Mucosa of rectum (tissue), 2 donors: ENCODE data around the gene ADAMTS19.
A peak's percentile ranks its signal among the peaks of the same experiment; 100 is the strongest.

Experiments
- H3K27ac ChIP-seq, 2 donors: one replicate each; pipeline ENCODE4 v1.7.0; 2013; ENCODE audit warnings: inconsistent platforms in 2 of 2, low read depth in 2 of 2, low read length in 2 of 2
- H3K27me3 ChIP-seq, 2 donors: one replicate each; pipeline ENCODE4 v1.7.0; 2013; ENCODE audit warnings: low read length in 2 of 2; ENCODE audit not compliant: control insufficient read depth in 2 of 2, insufficient read depth in 2 of 2
- H3K36me3 ChIP-seq, 2 donors: one replicate each; pipeline ENCODE4 v1.7.0; 2013; ENCODE audit warnings: low read length in 2 of 2; ENCODE audit not compliant: control insufficient read depth in 2 of 2, insufficient read depth in 2 of 2
- H3K4me1 ChIP-seq, 2 donors: one replicate each; pipeline ENCODE4 v1.7.0; 2013; ENCODE audit warnings: low read length in 2 of 2, mild to moderate bottlenecking in 1 of 2; ENCODE audit not compliant: control insufficient read depth in 2 of 2, insufficient read depth in 2 of 2
- H3K4me3 ChIP-seq, 2 donors: one replicate each; pipeline ENCODE4 v1.7.0; 2013; ENCODE audit warnings: low read length in 2 of 2
- H3K9ac ChIP-seq, 2 donors: one replicate each; pipeline ENCODE4 v1.7.0; 2013; ENCODE audit warnings: low read length in 2 of 2, low read depth in 1 of 2, mild to moderate bottlenecking in 1 of 2
- H3K9me3 ChIP-seq, 2 donors: one replicate each; pipeline ENCODE4 v1.7.0; 2013; ENCODE audit warnings: low read length in 2 of 2; ENCODE audit not compliant: control insufficient read depth in 2 of 2
- donor health status: healthy.
- donor health status: Normal muscosa, but diverticular disease.

ADAMTS19 gene

GRCh38 chr5:129438322-129438721 lies 21.8 kb upstream of the ADAMTS19 start:
- H3K4me1 ChIP-seq = no peaks in the 10 kb centered on the region
- no peaks in the 10 kb centered on the region for H3K36me3 ChIP-seq
- H3K4me3 ChIP-seq = no peak overlapping the region
- H3K27me3 ChIP-seq = no peaks in the 10 kb centered on the region
- no peak overlapping the region for H3K27ac ChIP-seq
- no peaks in the 10 kb centered on the region for H3K9me3 ChIP-seq
- no peak overlapping the region for H3K9ac ChIP-seq

GRCh38 chr5:129440424-129440823 lies 19.7 kb upstream of the ADAMTS19 start:
- H3K4me1 ChIP-seq = no peaks in the 10 kb centered on the region
- H3K4me3 ChIP-seq = no peak overlapping the region
- H3K27me3 ChIP-seq = no peaks in the 10 kb centered on the region
- no peak overlapping the region for H3K27ac ChIP-seq
- no peaks in the 10 kb centered on the region for H3K36me3 ChIP-seq
- H3K9ac ChIP-seq = no peak overlapping the region
- H3K9me3 ChIP-seq = no peaks in the 10 kb centered on the region

DNA sequence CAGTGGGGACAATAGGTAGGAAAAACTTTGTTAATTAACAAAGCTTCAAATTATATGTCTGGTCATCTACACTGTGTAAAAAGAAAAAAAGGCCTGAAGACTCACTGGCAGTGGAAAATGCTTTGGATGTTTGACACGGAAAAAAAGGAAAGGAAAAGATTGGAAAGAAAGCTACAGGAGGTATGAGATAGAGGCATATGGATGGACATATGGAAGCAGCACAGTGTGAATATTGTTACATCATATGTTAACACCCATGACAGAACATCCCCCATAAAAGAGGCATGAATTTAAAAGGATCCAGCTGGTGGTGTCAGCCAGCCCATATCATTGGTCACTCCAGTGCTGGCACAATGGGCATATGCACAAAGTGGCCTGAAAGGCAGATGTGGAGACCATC lies 19.0 kb upstream of the ADAMTS19 start:
- no peaks in the 10 kb centered on the region for H3K9me3 ChIP-seq
- H3K27ac ChIP-seq = no peak overlapping the region
- no peaks in the 10 kb centered on the region for H3K36me3 ChIP-seq
- no peak overlapping the region for H3K9ac ChIP-seq
- H3K4me1 ChIP-seq = no peaks in the 10 kb centered on the region
- H3K27me3 ChIP-seq = no peaks in the 10 kb centered on the region
- no peak overlapping the region for H3K4me3 ChIP-seq

- H3K4me1 ChIP-seq = no peaks in the 10 kb centered on the region
- H3K27me3 ChIP-seq = no peaks in the 10 kb centered on the region
- H3K27ac ChIP-seq = no peak overlapping the region
- H3K4me3 ChIP-seq = no peak overlapping the region
- no peaks in the 10 kb centered on the region for H3K36me3 ChIP-seq
- H3K9me3 ChIP-seq = no peaks in the 10 kb centered on the region
- no peak overlapping the region for H3K9ac ChIP-seq
Observed at GRCh38 chr5:129445379-129445778, 14.7 kb upstream of the ADAMTS19 start.

DNA sequence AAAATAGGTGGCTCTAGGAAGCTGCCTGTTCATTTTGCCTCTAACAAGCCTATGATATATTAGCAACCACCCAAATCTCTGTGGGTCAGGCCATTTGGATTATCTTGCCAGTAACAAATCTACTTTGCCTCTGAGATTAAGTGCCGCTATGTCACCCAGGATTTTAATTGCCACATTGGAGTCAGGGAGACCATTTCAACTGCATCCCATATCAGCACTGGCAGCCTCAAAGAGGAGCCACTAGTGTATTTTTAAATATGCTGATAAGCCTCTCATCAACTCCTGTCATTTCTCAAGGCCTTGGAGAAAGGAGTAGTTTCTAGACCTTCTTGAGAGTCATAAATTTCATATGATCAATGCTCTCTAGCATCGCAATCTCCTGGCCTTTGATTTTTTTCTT lies 12.1 kb upstream of the ADAMTS19 start:
- H3K9me3 ChIP-seq = no peaks in the 10 kb centered on the region
- no peaks in the 10 kb centered on the region for H3K27me3 ChIP-seq
- no peak overlapping the region for H3K4me3 ChIP-seq
- no peaks in the 10 kb centered on the region for H3K36me3 ChIP-seq
- no peaks in the 10 kb centered on the region for H3K4me1 ChIP-seq
- no peak overlapping the region for H3K9ac ChIP-seq
- no peak overlapping the region for H3K27ac ChIP-seq

GRCh38 chr5:129448654-129449053 lies 11.4 kb upstream of the ADAMTS19 start:
- H3K4me3 ChIP-seq = no peak overlapping the region
- H3K27me3 ChIP-seq = no peaks in the 10 kb centered on the region
- H3K9me3 ChIP-seq = no peaks in the 10 kb centered on the region
- no peaks in the 10 kb centered on the region for H3K36me3 ChIP-seq
- H3K27ac ChIP-seq = no peak overlapping the region
- H3K9ac ChIP-seq = no peak overlapping the region
- H3K4me1 ChIP-seq = no peaks in the 10 kb centered on the region

DNA sequence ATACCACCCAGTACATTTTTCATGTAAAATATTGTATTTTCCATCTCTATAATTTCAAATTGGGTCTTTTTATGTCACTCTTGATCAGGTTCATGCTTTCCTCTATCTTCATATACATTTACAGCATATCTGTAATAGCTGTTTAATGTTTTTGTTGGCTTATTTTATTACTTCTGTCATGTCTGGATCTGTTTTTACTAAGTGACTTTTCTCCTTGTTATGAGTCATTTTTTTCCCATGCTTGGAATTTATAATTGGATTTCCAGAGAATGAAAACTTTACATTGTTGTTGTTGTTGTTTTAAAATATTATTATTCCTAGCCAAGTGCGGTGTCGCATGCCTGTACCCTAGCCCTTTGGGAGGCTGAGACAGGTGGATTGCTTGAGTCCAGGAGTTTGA lies 5.6 kb upstream of the ADAMTS19 start:
- Histone ChIP-seq H3K4me1 (peaks cover 0 to under 1% of the 10 kb centered on the region in 2 donors), H3K9me3 (no peaks in the 10 kb centered on the region), H3K27me3 (peaks cover 0 to 3% of the 10 kb centered on the region in 2 donors), H3K4me3 (no peak overlapping the region), H3K9ac (no peak overlapping the region), H3K36me3 (no peaks in the 10 kb centered on the region), H3K27ac (no peak overlapping the region)

GRCh38 chr5:129459450-129459776 lies 685 bp upstream of the ADAMTS19 start:
- no peak overlapping the region for H3K27ac ChIP-seq

DNA sequence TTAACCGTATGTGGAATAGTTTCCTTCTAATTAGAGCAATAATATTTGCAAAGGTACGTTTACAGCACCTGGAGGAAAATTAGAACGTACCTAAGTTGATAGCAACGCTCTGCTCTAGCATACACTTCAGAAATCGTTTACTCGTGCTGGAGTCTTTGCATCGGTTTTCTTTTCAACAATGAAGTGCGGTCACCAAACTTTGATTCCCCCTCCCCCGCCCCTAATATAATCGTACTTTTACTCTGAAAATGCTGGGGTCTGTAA lies 506 bp downstream of the ADAMTS19 start:
- Histone ChIP-seq H3K9ac (peak overlapping the region; percentile 0 to 34), H3K27ac (no peak overlapping the region), H3K36me3 (no peaks in the 10 kb centered on the region), H3K4me3 (peak overlapping the region; percentile 44 to 77), H3K4me1 (peaks cover 3 to 8% of the 10 kb centered on the region in 2 donors), H3K27me3 (peaks cover 3 to 16% of the 10 kb centered on the region in 2 donors), H3K9me3 (no peaks in the 10 kb centered on the region)

More at GRCh38 chr5:129459450-129459776, 685 bp upstream of the ADAMTS19 start:
- H3K4me1 ChIP-seq = peaks cover 3 to 8% of the 10 kb centered on the region in 2 donors
- no peaks in the 10 kb centered on the region for H3K36me3 ChIP-seq
- H3K4me3 ChIP-seq = peak overlapping the region; percentile 41 to 42
- H3K9me3 ChIP-seq = no peaks in the 10 kb centered on the region
- H3K9ac ChIP-seq = no peak overlapping the region
- H3K27me3 ChIP-seq = peaks cover 3 to 16% of the 10 kb centered on the region in 2 donors

- H3K4me1 ChIP-seq = peaks cover 3 to 8% of the 10 kb centered on the region in 2 donors
- H3K9me3 ChIP-seq = no peaks in the 10 kb centered on the region
- peak overlapping the region in 1 of 2 donors; percentile 0 for H3K9ac ChIP-seq
- H3K36me3 ChIP-seq = no peaks in the 10 kb centered on the region
- H3K27ac ChIP-seq = no peak overlapping the region
- peak overlapping the region; percentile 44 to 77 for H3K4me3 ChIP-seq
- peaks cover 3 to 16% of the 10 kb centered on the region in 2 donors for H3K27me3 ChIP-seq
Observed at GRCh38 chr5:129460936-129461710, 1.0 kb downstream of the ADAMTS19 start.
